Motor neuron (in vitro differentiated cells): Measurements from ENCODE around the gene OSBPL7. TPM values are rescaled to one million over a fixed set of nuclear protein-coding genes. Genes with fewer than 3 reads are reported as not detected.

Source experiments
- ATAC-seq, 8 experiments: fragments of 200-7000 bp; cut with Tn5 transposase; replicated peaks in 6 of 8; 2 replicates each; pipeline ENCODE4 v1.8.0; 2021; ENCODE audit warnings: mild to moderate bottlenecking in 8 of 8, moderate library complexity in 8 of 8
- H3K27ac ChIP-seq, 2 donors: fragments of 250-450 bp; sonication (Bioruptor Pico); 2 replicates each; pipeline ENCODE4 v1.9.0; 2021; ENCODE audit warnings: antibody characterized with exemption in 2 of 2, mild to moderate bottlenecking in 2 of 2, moderate library complexity in 1 of 2
- H3K4me1 ChIP-seq, 2 donors: fragments of 250-450 bp; sonication (Bioruptor Pico); replicated peaks in 1 of 2; 2 replicates each; pipeline ENCODE4 v1.6.1; 2021; ENCODE audit warnings: antibody characterized with exemption in 2 of 2, mild to moderate bottlenecking in 2 of 2, moderate library complexity in 1 of 2
- H3K4me3 ChIP-seq, 5 donors: fragments of 250-450 bp; sonication (Bioruptor Pico); 2 replicates each; pipeline ENCODE4 v1.9.0; 2021; ENCODE audit warnings: antibody characterized with exemption in 5 of 5, mild to moderate bottlenecking in 5 of 5, moderate library complexity in 4 of 5
- WGBS, 10 experiments: fragments of 450-650 bp; shearing (Covaris generic); methylation state at CpG; one replicate each; pipeline ENCODE4 v1.0.0; 2022; 5-methylcytosine and 5-hydroxymethylcytosine counted together
- in situ Hi-C, 9 experiments: fragments of 400-800 bp; cut with MboI; loops; one replicate each; pipeline ENCODE4 v1.15.0; 2021; ENCODE audit warnings: low sequenced_read_pairs in 9 of 9, low pct_unique_long_range_greater_than_20kb in 2 of 9; ENCODE audit not compliant: unreplicated experiment in 9 of 9
- total RNA-seq, 8 experiments: library from RNA; unstranded; fragments of 300-600 nt; gene quantifications; 2 replicates each; pipeline versions ENCODE4 v1.2.3 to v1.2.4, GENCODE V29; 2022

OSBPL7 gene
- total RNA-seq, 8 experiments from 2014 or later, result 2.2 to 16.6 (median 8.4) TPM

DNA sequence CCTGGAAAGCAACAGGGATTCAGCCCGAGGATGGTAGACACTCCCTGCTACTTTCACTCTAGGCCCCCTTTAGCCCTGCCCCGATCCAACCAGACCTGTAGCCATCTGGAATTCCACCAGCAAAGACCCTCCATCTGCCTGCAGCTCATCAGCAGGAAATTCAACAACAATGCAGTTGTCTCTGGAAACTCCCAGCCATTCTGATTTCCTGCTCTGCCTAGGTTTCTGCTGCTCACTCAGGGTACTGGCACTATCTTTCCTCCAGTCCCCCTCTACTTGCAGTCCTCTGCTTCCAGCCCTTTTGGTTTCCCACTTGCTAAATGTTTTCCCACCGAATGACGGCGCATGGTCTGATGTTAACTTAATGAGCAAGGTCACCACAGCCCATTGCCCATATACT lies 32.0 kb upstream of the OSBPL7 start:
- ATAC-seq, result no peak
- in situ Hi-C loops, result no loop called here
- WGBS, 10 experiments, result 0 to 68% (median 52%) methylated on average over 1 to 3 of the region's 5 CpGs; no CpG with 5 or more reads in 3 of the 10 experiments
- Histone ChIP-seq H3K4me1 (peaks cover 3 to 4% of the 10 kb centered on the region in 2 donors), H3K4me3 (no peak overlapping the region), H3K27ac (no peak overlapping the region)

DNA sequence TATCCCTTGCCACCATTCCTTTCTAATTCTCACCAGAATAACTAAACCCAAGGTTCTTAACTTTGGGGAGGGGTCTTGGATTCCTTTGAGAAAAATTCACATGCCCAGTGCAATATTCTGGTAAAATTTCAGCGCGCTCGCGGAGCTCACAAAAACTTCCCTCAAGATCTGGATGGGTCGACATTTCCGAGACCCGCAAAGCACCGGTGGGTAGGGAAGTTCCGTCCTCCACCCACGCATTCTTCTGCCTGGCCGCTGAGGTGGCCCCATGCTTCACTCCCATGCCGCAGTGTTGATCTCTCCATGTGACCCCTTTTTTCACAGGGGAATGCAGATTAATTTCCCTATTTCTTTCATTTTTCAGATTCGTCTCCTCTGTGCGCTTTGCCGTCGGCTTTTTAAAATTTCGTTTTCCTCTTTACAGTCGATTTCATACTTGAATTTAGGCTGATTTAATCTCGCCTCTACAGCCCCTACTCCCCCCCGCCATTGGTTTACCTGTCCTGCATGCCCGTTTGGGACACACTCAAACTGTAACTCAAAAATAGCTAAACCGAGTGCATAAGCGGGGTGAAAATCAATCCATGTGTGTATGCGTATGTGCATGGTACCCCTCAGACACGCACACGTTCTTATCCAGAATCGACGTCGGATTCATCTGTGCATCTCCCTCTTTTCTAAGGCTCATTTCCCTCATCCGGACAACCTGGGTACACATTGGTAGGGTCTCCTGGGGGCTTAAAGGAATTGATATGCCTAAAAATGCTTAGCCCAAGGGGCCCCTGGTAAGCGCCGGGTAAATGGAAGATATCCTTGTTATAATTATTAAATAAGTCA lies 30.7 kb upstream of the OSBPL7 start:
- no peak overlapping the region for H3K4me3 ChIP-seq
- in situ Hi-C loops, result no loop called here
- peaks cover 3 to 4% of the 10 kb centered on the region in 2 donors for H3K4me1 ChIP-seq
- no peak for ATAC-seq
- 0 to 28% (median 10%) methylated on average over 1 to 31 of the region's 32 CpGs for WGBS, 10 experiments
- no peak overlapping the region for H3K27ac ChIP-seq

DNA sequence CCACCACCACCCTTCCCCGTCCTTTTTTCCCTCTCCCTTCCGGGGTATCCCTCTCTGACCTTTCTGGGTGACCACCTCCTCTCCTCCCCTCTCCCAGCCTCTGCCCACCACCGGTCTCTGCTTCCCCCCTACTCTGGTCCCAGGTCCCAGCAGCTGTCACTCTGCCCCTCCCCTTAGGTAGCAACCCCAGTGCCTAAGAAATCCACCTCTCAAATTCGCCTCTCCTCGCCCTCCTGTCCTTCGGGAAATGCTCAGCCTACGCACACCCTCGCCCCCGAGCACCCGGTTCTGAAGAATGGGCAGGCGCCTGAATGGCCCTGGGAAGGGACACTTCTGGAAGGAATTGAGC lies 30.1 kb upstream of the OSBPL7 start:
- ATAC-seq, result no peak
- Histone ChIP-seq H3K27ac (no peak overlapping the region), H3K4me1 (peaks cover 3 to 4% of the 10 kb centered on the region in 2 donors), H3K4me3 (no peak overlapping the region)
- WGBS, 10 experiments, result 16 to 41% (median 33%) methylated on average over 3 to 6 of the region's 11 CpGs; no CpG with 5 or more reads in 7 of the 10 experiments
- in situ Hi-C loops, result no loop called here

DNA sequence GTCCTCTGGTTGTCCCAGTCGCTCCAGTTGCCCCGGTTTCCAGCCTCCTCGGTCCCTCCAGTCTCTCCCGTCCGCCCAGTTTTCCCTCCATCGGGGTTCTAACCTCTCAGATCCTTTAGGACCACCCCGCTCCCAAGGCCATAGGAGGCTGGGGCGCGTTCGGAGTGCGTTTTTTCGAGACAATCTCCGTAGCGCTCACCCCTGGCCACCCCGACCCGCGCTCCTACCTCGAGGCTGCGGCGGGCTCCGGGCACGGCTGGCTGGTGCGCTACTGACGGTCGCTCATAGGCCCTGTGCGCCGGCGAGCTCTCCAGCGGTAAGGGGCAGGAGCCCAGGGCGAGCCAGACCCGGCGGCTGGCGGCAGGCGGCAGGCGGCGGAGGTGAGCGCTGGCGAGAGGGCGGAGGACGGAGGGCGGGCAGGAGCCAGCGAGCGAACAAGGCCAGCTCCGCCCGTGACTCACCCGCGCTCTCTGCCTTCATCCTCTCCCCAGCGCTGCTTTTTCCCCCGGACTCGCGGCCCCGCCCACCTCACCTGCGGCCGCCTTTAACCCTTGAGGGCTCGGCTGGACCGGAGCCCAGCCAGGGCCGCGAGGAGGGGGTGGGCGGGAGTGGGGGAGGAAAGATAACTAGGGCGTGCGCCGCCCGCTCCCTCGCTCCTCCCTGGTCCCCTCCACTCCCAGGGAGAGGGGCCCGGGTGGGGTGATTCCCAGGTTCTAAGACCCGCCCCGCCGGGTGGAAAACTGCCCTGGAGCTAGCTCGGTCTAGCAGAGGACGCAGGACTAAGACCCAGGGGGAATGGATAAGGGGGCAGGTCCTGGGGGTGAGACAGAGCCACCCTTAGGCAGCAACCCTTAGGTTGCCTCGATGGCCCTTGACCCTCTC lies 29.3 kb upstream of the OSBPL7 start, which contains the start of gene SP6:
TSS of gene SP6 (minus strand) at position 472 of the 882 bp plus-strand sequence. CDS start 2,734 bp downstream, outside the sequence.
- 0 to 73% (median 2%) methylated on average over 1 to 6 of the region's 71 CpGs; no CpG with 5 or more reads in 6 of the 10 experiments for WGBS, 10 experiments
- Histone ChIP-seq H3K4me1 (peaks cover 3 to 6% of the 10 kb centered on the region in 2 donors), H3K27ac (no peak within 1 kb of the TSS), H3K4me3 (peak within 1 kb of the TSS in 4 of 5 donors; percentile 11 to 25 (median 20))
- ATAC-seq, result peak; percentile 84 to 96 (median 94)
- in situ Hi-C loops, result no loop called here

DNA sequence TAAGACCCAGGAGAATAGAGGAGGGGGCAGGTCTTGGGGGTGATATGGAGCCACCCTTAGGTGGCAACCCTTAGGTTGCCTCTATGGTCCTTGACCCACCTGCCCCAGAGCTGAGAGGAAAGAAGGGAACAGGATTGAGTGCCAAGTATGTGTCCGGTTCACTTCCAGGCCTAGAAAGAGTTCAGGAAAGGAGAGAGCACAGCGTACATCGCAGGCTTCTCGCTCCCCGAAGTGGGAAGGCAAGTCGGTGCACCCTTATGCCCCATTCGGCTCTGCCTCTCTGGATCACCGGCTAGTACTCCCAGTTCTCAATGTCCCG lies 28.7 kb upstream of the OSBPL7 start:
- 11 to 64% (median 20%) methylated on average over 1 to 9 of the region's 9 CpGs; no CpG with 5 or more reads in 5 of the 10 experiments for WGBS, 10 experiments
- peak in 1 of 8 experiments; percentile 2 for ATAC-seq
- Histone ChIP-seq H3K27ac (no peak overlapping the region), H3K4me3 (no peak overlapping the region), H3K4me1 (peaks cover 3 to 6% of the 10 kb centered on the region in 2 donors)
- in situ Hi-C loops, result no loop called here

DNA sequence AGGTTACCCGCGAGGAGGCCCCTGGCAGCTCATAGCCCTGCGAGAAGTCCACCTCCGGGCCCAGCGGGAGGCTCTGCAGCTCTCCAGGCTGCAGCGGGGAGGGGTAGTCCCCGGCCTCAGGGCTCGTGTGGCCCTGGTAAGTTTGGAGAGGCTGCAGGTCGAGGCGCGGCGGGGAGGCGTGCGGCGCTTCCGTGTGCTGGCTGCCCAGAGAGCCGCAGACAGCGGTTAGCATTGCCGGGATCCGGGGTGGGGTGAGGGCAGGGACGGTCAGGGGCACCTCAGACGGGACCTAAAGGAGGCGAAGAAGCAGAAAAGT lies 26.6 kb upstream of the OSBPL7 start:
- in situ Hi-C loops, result loop anchor here in 2 of 9 experiments (10.0 to 25.0 kb wide), 3 partner anchors 47 to 164 kb away; partner anchors contain the start of genes PNPO (in 1 of the 2) and SP2 (in 1 of the 2)
- Histone ChIP-seq H3K4me3 (no peak overlapping the region), H3K27ac (no peak overlapping the region), H3K4me1 (peaks cover 3 to 9% of the 10 kb centered on the region in 2 donors)
- WGBS, 10 experiments, result 5 to 80% (median 37%) methylated on average over 1 to 13 of the region's 23 CpGs; no CpG with 5 or more reads in 6 of the 10 experiments
- no peak for ATAC-seq

DNA sequence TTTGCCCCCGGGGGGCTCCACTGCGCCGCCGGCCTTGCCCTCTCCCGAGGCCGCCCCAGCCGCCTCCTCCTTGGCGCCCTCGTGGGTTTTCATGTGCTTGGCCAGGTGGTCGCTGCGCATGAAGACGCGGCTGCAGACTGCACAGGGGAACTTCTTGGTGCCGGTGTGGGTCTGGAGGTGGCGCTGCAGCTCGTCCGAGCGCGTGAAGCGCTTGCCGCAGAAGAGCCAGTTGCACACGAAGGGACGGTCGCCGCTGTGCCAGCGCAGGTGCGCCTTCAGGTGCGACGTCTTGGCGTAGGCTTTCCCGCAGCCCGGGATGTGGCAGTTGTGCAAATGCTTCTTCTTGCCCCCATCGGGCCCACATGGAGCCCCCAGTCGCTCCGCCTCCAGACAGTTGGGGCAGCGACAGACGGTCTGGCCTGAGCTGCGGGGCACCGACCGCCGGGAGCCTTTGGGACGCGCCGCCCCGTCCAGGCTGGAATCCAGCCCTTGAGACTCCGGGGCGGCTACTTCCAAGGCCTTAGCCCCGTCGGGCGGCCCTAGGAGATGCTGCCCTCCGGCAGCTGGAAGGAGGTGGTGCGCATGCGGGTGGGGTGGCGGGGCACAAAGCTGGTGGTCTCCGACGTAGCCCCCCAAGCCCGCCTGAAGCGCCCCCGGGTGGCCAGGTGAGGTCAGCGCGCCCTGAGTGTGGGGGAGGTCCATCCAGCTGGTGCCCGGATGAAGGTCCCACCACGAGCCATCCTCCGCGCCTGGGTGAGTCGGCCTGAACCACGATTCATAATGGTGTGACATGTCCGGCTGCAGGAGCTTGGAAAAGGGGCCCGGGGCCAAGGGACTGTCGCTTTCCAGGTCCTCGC lies 26.0 kb upstream of the OSBPL7 start:
- in situ Hi-C loops, result loop anchor here in 2 of 9 experiments (10.0 to 25.0 kb wide), 3 partner anchors 47 to 165 kb away; partner anchors contain the start of genes PNPO (in 1 of the 2) and SP2 (in 1 of the 2)
- peak in 3 of 8 experiments; percentile 5 to 39 (median 8) for ATAC-seq
- Histone ChIP-seq H3K27ac (no peak overlapping the region), H3K4me1 (peaks cover 3 to 9% of the 10 kb centered on the region in 2 donors), H3K4me3 (no peak overlapping the region)
- 0 to 25% (median 1%) methylated on average over 2 to 17 of the region's 71 CpGs; no CpG with 5 or more reads in 6 of the 10 experiments for WGBS, 10 experiments

DNA sequence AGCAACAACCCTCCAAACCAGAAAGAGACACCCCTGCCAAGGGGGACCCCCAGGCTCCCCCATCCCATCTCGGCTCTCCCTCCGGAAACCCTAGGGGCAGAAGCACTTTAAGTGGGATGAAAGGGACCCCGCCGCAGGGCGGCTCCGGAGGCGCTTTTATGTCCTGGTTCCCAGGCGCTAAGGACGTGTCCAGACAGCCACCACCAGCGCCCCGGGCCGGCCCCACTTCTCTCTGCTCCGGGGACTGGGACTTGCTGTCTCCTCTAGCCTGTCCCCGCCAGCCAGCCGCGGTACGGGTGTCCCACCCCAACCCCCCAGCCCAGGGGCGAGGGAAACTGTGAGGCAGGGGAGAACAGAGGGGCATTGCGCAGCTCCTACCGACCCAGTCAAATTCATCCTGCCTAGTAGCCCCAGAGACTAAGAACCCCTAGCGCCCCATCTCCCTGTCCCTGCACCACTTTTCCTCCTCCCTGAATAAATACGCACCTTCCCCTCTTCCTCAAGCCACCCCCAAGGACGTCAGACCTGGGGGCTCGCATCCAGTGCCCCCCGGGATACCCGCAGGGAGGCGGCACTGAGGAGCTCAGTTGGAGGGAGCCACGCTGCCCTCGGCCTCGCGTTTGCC lies 25.2 kb upstream of the OSBPL7 start:
- peak in 2 of 8 experiments; percentile 6 to 10 for ATAC-seq
- in situ Hi-C loops, result loop anchor here in 2 of 9 experiments (10.0 to 25.0 kb wide), 3 partner anchors 48 to 165 kb away; partner anchors contain the start of genes PNPO (in 1 of the 2) and SP2 (in 1 of the 2)
- H3K4me3 ChIP-seq, result no peak overlapping the region

DNA sequence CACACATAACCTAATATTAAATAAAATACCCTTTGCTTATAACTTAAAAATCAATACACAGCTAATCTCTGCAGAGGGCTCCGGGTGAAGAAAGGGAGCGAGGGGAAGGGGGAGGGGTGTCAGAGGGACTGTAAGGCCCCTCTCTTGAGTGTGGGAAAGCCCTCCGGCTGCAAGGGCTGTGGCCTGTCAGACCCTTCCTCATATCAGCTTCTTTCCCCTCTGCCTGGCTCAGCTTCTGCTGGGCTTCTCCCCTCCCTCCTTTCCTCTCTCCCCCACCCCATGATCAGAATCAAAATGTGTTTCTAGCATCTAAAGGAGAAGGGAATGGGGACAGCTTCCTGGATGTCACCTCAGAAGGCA lies 24.1 kb upstream of the OSBPL7 start:
- Histone ChIP-seq H3K4me3 (no peak overlapping the region), H3K27ac (no peak overlapping the region), H3K4me1 (peaks cover 6 to 11% of the 10 kb centered on the region in 2 donors)
- WGBS, 10 experiments, result 50% methylated on average over 1 of the region's 3 CpGs; no CpG with 5 or more reads in 9 of the 10 experiments
- in situ Hi-C loops, result loop anchor here in 2 of 9 experiments (10.0 to 25.0 kb wide), 3 partner anchors 49 to 167 kb away; partner anchors contain the start of genes PNPO (in 1 of the 2) and SP2 (in 1 of the 2)
- ATAC-seq, result no peak

More for the DNA sequence above, 25.2 kb upstream of the OSBPL7 start:
- no peak overlapping the region for H3K27ac ChIP-seq
- WGBS, 10 experiments, result 0 to 30% (median 6%) methylated on average over 2 to 11 of the region's 31 CpGs; no CpG with 5 or more reads in 5 of the 10 experiments
- H3K4me1 ChIP-seq, result peaks cover 3 to 9% of the 10 kb centered on the region in 2 donors

DNA sequence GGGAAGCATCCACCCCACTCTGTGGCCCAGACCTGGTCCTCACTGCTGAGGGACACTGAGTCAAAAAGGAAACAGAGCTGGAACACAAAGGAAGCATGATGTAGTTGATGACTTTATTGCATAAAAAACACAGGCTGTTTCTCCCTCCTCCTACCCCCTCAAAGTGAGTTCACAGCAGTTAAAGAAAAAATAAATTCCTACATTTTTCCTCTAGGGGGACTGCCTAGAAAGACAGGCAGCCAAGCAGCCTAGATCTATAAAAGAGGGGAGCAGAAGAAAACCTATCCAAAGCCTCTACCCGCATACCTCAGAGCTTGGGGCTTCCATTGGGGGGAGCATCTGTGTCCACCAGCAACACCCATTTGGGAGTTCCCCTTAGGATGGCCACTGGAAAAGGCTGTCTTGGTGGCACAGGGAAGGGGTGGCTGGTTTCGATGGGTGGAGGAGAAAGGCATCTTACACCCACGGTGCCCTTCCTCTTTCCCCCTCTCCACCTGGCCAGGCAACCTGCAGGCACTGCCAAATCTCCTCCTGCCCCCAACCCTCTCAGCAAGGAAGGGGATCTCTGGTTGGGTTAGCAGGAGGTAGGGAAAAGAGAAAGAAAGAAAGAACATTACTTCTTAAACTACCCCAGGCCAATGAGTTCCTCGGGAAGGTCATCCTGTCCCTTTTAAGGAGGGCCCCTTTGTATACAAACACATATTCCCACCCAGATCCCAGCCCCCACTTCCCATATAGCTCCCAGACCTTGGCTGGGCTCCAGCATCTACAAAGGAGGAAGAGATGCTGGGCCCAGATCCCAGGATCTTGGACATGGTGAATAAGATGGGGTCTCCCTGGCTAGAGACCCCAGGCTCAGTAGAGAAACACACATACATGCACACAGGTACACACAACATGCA lies 23.5 kb upstream of the OSBPL7 start:
- no peak for ATAC-seq
- 40 to 90% (median 52%) methylated on average over 1 to 4 of the region's 4 CpGs; no CpG with 5 or more reads in 4 of the 10 experiments for WGBS, 10 experiments
- Histone ChIP-seq H3K4me1 (peaks cover 10 to 16% of the 10 kb centered on the region in 2 donors), H3K4me3 (no peak overlapping the region), H3K27ac (no peak overlapping the region)
- in situ Hi-C loops, result loop anchor here in 4 of 9 experiments (5.0 to 25.0 kb wide), 5 partner anchors 42 to 167 kb away; partner anchors contain the start of genes PNPO (in 1 of the 4) and SP2 (in 1 of the 4)

DNA sequence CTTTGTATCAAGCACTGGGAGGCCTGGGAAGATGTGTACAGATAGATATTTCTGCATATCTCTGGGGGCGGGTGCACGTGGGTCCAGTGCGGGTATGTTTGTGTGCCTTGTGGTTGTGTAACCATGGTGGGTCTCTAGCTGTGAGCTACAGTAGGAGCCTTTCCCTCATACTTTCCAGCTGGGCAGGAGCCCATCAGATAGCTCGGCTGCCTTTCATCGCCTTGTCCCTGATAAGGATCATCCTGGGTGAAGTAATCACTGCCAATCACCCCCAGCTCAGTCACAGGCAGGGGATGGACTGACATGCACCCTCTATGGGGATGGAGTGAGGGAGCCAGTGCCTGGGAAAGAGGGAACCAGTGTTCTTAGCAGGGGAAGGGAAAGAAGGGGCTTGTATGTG lies 22.6 kb upstream of the OSBPL7 start:
- 40 to 90% (median 79%) methylated on average over 2 of the region's 5 CpGs; no CpG with 5 or more reads in 6 of the 10 experiments for WGBS, 10 experiments
- no peak for ATAC-seq
- in situ Hi-C loops, result loop anchor here in 4 of 9 experiments (5.0 to 25.0 kb wide), 5 partner anchors 43 to 168 kb away; partner anchors contain the start of genes PNPO (in 1 of the 4) and SP2 (in 1 of the 4)
- Histone ChIP-seq H3K4me3 (no peak overlapping the region), H3K27ac (no peak overlapping the region), H3K4me1 (peaks cover 11 to 19% of the 10 kb centered on the region in 2 donors)
